CD4-positive, alpha-beta T cell (primary cell): ENCODE data around the gene SREBF2. TPM values are rescaled to one million over a fixed set of nuclear protein-coding genes. Genes with fewer than 3 reads are reported as not detected.
A peak's percentile ranks its signal among the peaks of the same experiment; 100 is the strongest.

Experiments used
- ATAC-seq: fragments of 200-7000 bp; cut with Tn5 transposase; one replicate; pipeline ENCODE4 v1.10.0; 2022; ENCODE audit warnings: mild to moderate bottlenecking; ENCODE audit not compliant: poor library complexity
- CTCF ChIA-PET: fragments of 350-600 bp; sonication (Branson Sonifier 250); formaldehyde crosslinking; loops from one replicate; lab custom pipeline; 2021; ENCODE audit warnings: antibody characterized with exemption, inconsistent platforms; lab: Charles Lee
- POLR2A ChIA-PET: fragments of 350-600 bp; sonication (Branson Sonifier 250); formaldehyde crosslinking; loops from one replicate; lab custom pipeline; 2021; ENCODE audit warnings: antibody characterized with exemption, inconsistent platforms; lab: Charles Lee
- DNase-seq, 14 experiments: peaks; one replicate each; pipeline ENCODE4 v3.0.0-alpha.2; 2013 to 2020; ENCODE audit warnings: mixed read lengths in 2 of 14
- H3K27ac ChIP-seq, 2 donors: one replicate each; pipeline versions ENCODE4 v1.5.1 to v1.7.0; 2013; ENCODE audit warnings: low read length in 2 of 2, low read depth in 1 of 2, mild to moderate bottlenecking in 1 of 2
- H3K27me3 ChIP-seq, 2 experiments: 1 replicate in 1 of 2; 2 replicates in 1 of 2; pipeline versions ENCODE4 v1.6.1 to v1.7.0; 2013; ENCODE audit warnings: low read length in 2 of 2, control low read depth in 1 of 2, mild to moderate bottlenecking in 1 of 2, moderate library complexity in 1 of 2; ENCODE audit not compliant: insufficient read depth in 2 of 2, control insufficient read depth in 1 of 2
- H3K36me3 ChIP-seq: one replicate; pipeline ENCODE4 v1.6.1; 2013; ENCODE audit warnings: low read length, control low read depth; ENCODE audit not compliant: insufficient read depth
- H3K4me1 ChIP-seq: one replicate; pipeline ENCODE4 v1.6.1; 2013; ENCODE audit warnings: low read length, control low read depth; ENCODE audit not compliant: insufficient read depth
- H3K4me3 ChIP-seq: one replicate; pipeline ENCODE4 v1.5.1; 2013; ENCODE audit warnings: mild to moderate bottlenecking, low read length, moderate library complexity
- H3K9me3 ChIP-seq, 2 experiments: 1 replicate in 1 of 2; 2 replicates in 1 of 2; pipeline versions ENCODE4 v1.6.1 to v1.7.0; 2013; ENCODE audit warnings: low read length in 2 of 2, mild to moderate bottlenecking in 2 of 2, control low read depth in 1 of 2, moderate library complexity in 1 of 2; ENCODE audit not compliant: control insufficient read depth in 1 of 2, insufficient read depth in 1 of 2
- H3K27ac Mint-ChIP-seq: one replicate; pipeline ENCODE4 v1.8.0; 2020; ENCODE audit warnings: mixed read lengths
- H3K27me3 Mint-ChIP-seq: one replicate; pipeline ENCODE4 v1.8.0; 2021; ENCODE audit warnings: mixed read lengths
- H3K36me3 Mint-ChIP-seq: one replicate; pipeline ENCODE4 v1.8.0; 2021; ENCODE audit warnings: low read depth, mixed read lengths
- H3K4me1 Mint-ChIP-seq: one replicate; pipeline ENCODE4 v1.8.0; 2021; ENCODE audit warnings: low read depth, mixed read lengths
- H3K4me3 Mint-ChIP-seq: one replicate; pipeline ENCODE4 v1.8.0; 2020; ENCODE audit warnings: mild to moderate bottlenecking, mixed read lengths
- H3K9me3 Mint-ChIP-seq: one replicate; pipeline ENCODE4 v1.8.0; 2020; ENCODE audit warnings: mixed read lengths
- intact Hi-C, 2 experiments: fragments of 100-400 bp; cut with DNase I in 1 of 2; cut with micrococcal nuclease in 1 of 2; formaldehyde crosslinking; loops; one replicate each; pipeline versions ENCODE4 v1.15.1 to v1.9.0; 2023 to 2025; cut with DNase I, micrococcal nuclease
- total RNA-seq, 174 experiments: library from RNA in 2 of 174; stranded (reverse) in 2 of 174; gene quantifications; one replicate each; pipeline ENCODE4 v1.2.3 and lab custom pipeline; 2021 to 2026
- TF ChIP-seq, protein P1 (sequence below): fragments of 200-600 bp; IDR thresholded peaks from one replicate; pipeline ENCODE4 v1.8.0; 2022; ENCODE audit warnings: antibody characterized with exemption, mild to moderate bottlenecking

SREBF2 gene
- total RNA-seq, 2 experiments from 2014 or later = 67.2 to 69.9 TPM

- peak overlapping the region; percentile 13 for H3K4me3 Mint-ChIP-seq
- ATAC-seq = peak; percentile 75
- ChIA-PET CTCF (interaction anchor here (0.6 to 2.5 kb wide), 22 partner anchors 9 to 234 kb away, joined by 3 to 17 read pairs (median 4); partner anchors contain the start of genes CCDC134, NDUFA6 and SREBF2), POLR2A (interaction anchor here (1.3 to 4.2 kb wide), 3 partner anchors 24 to 83 kb away, joined by 7 to 25 read pairs (median 17); partner anchors contain the start of genes CCDC134 and SREBF2)
- peaks cover 45% of the 10 kb centered on the region for H3K4me1 Mint-ChIP-seq
- no peaks in the 10 kb centered on the region for H3K27me3 ChIP-seq
- H3K9me3 ChIP-seq = no peaks in the 10 kb centered on the region
- H3K27me3 Mint-ChIP-seq = no peaks in the 10 kb centered on the region
- TF ChIP-seq, protein P1, sequence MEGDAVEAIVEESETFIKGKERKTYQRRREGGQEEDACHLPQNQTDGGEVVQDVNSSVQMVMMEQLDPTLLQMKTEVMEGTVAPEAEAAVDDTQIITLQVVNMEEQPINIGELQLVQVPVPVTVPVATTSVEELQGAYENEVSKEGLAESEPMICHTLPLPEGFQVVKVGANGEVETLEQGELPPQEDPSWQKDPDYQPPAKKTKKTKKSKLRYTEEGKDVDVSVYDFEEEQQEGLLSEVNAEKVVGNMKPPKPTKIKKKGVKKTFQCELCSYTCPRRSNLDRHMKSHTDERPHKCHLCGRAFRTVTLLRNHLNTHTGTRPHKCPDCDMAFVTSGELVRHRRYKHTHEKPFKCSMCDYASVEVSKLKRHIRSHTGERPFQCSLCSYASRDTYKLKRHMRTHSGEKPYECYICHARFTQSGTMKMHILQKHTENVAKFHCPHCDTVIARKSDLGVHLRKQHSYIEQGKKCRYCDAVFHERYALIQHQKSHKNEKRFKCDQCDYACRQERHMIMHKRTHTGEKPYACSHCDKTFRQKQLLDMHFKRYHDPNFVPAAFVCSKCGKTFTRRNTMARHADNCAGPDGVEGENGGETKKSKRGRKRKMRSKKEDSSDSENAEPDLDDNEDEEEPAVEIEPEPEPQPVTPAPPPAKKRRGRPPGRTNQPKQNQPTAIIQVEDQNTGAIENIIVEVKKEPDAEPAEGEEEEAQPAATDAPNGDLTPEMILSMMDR = peak; percentile 72
- H3K36me3 Mint-ChIP-seq = no peaks in the 10 kb centered on the region
- H3K4me3 ChIP-seq = no peak overlapping the region
- peak; percentile 46 to 89 (median 63) for DNase-seq
- peaks cover 49% of the 10 kb centered on the region for H3K4me1 ChIP-seq
- no peaks in the 10 kb centered on the region for H3K9me3 Mint-ChIP-seq
- H3K36me3 ChIP-seq = no peaks in the 10 kb centered on the region
- no peak overlapping the region for H3K27ac ChIP-seq
- peak overlapping the region; percentile 59 for H3K27ac Mint-ChIP-seq
- intact Hi-C loops = loop anchor here (2.0 to 10.0 kb wide), 3 partner anchors 111 to 163 kb away; partner anchors contain the start of gene MEI1 (in 1 of the 2)
These were observed 24.4 kb downstream of the SREBF2 start for GRCh38 chr22:41857155-41857859.

GRCh38 chr22:41857860-41858199, 24.9 kb downstream of the SREBF2 start:
- ATAC-seq (no peak), DNase-seq (no peak)
- Histone ChIP-seq H3K27me3 (no peaks in the 10 kb centered on the region), H3K36me3 (no peaks in the 10 kb centered on the region), H3K4me3 (no peak overlapping the region), H3K4me1 (peaks cover 54% of the 10 kb centered on the region), H3K9me3 (no peaks in the 10 kb centered on the region), H3K27ac (no peak overlapping the region)
- H3K27ac Mint-ChIP-seq = peak overlapping the region; percentile 59
- ChIA-PET CTCF (interaction anchor here (0.8 to 2.5 kb wide), 20 partner anchors 9 to 233 kb away, joined by 3 to 17 read pairs (median 4); partner anchors contain the start of genes CCDC134, NDUFA6 and SREBF2), POLR2A (interaction anchor here (1.3 to 4.2 kb wide), 3 partner anchors 24 to 83 kb away, joined by 7 to 25 read pairs (median 17); partner anchors contain the start of genes CCDC134 and SREBF2)
- no peaks in the 10 kb centered on the region for H3K36me3 Mint-ChIP-seq
- H3K4me3 Mint-ChIP-seq = no peak overlapping the region
- H3K4me1 Mint-ChIP-seq = peaks cover 50% of the 10 kb centered on the region
- intact Hi-C loops = loop anchor here (2.0 to 10.0 kb wide), 5 partner anchors 15 to 163 kb away; partner anchors contain the start of gene MEI1 (in 1 of the 2)
- no peaks in the 10 kb centered on the region for H3K27me3 Mint-ChIP-seq
- TF ChIP-seq, protein P1 = peak; percentile 40
- no peaks in the 10 kb centered on the region for H3K9me3 Mint-ChIP-seq

GRCh38 chr22:41862160-41862529, 29.2 kb downstream of the SREBF2 start:
- peaks cover 53% of the 10 kb centered on the region for H3K4me1 Mint-ChIP-seq
- DNase-seq (peak; percentile 11 to 69 (median 38)), ATAC-seq (peak; percentile 68)
- peak overlapping the region; percentile 44 for H3K4me3 Mint-ChIP-seq
- TF ChIP-seq, protein P1 = no peak
- Histone ChIP-seq H3K9me3 (no peaks in the 10 kb centered on the region), H3K4me1 (peaks cover 53% of the 10 kb centered on the region), H3K4me3 (peak overlapping the region; percentile 18), H3K27me3 (no peaks in the 10 kb centered on the region), H3K36me3 (peaks cover 13% of the 10 kb centered on the region), H3K27ac (peak overlapping the region; percentile 61 to 86)
- H3K9me3 Mint-ChIP-seq = no peaks in the 10 kb centered on the region
- intact Hi-C loops = loop anchor here in 1 of 2 experiments (1.0 to 5.0 kb wide), 3 partner anchors 11 to 115 kb away; no protein-coding TSS in a partner anchor
- no peaks in the 10 kb centered on the region for H3K27me3 Mint-ChIP-seq
- peak overlapping the region; percentile 87 for H3K27ac Mint-ChIP-seq
- ChIA-PET CTCF (interaction anchor here (1.1 to 1.7 kb wide), 7 partner anchors 12 to 116 kb away, joined by 3 to 8 read pairs (median 4); partner anchors contain the start of genes CCDC134 and TNFRSF13C), POLR2A (interaction anchor here (0.8 to 2.6 kb wide), 9 partner anchors 10 to 173 kb away, joined by 3 to 41 read pairs (median 5); partner anchors contain the start of genes CCDC134, SNU13 and SREBF2)
- H3K36me3 Mint-ChIP-seq = peaks cover 20% of the 10 kb centered on the region
